Activated CD8-positive, alpha-beta memory T cell treated with anti-CD3 and anti-CD28 coated beads for 4 hours (primary cell): Measurements from ENCODE around the gene CASKIN1.

Source experiments
- DNase-seq, 2 donors: peaks; one replicate each; pipeline ENCODE4 v3.0.0-alpha.2; 2020; ENCODE audit warnings: low read depth in 2 of 2

The CASKIN1 gene

GRCh38 chr16:2233872-2234812 is 37.7 kb upstream of the CASKIN1 start:
- no peak for DNase-seq

GRCh38 chr16:2233046-2233775 is 36.8 kb upstream of the CASKIN1 start:
- no peak for DNase-seq

GRCh38 chr16:2232094-2232990 is 35.9 kb upstream of the CASKIN1 start:
- DNase-seq = no peak

GRCh38 chr16:2231016-2231931 is 34.9 kb upstream of the CASKIN1 start:
- no peak for DNase-seq

GRCh38 chr16:2230376-2230775 is 34.0 kb upstream of the CASKIN1 start:
- no peak for DNase-seq

GRCh38 chr16:2229632-2230250 is 33.3 kb upstream of the CASKIN1 start:
- DNase-seq = no peak

GRCh38 chr16:2229091-2229490 is 32.7 kb upstream of the CASKIN1 start:
- no peak for DNase-seq

GRCh38 chr16:2228161-2228824 is 31.9 kb upstream of the CASKIN1 start:
- DNase-seq = no peak

- DNase-seq = no peak
Observed at GRCh38 chr16:2226918-2227317, 30.5 kb upstream of the CASKIN1 start.

- DNase-seq = no peak
Observed at GRCh38 chr16:2226245-2226793, 29.9 kb upstream of the CASKIN1 start.

- DNase-seq = no peak
Observed at GRCh38 chr16:2223942-2224486, 27.6 kb upstream of the CASKIN1 start.

- DNase-seq = peak; percentile 96 to 99
Observed at GRCh38 chr16:2223221-2223941, 27.0 kb upstream of the CASKIN1 start, which contains the start of gene E4F1. Gene E4F1 (plus strand): TSS chr16:2223591. CDS start chr16:2223614, 23 bp downstream.

- DNase-seq = no peak
Observed at GRCh38 chr16:2216330-2216729, 19.9 kb upstream of the CASKIN1 start.

- DNase-seq = no peak
Observed at GRCh38 chr16:2214719-2214968, 18.2 kb upstream of the CASKIN1 start, which contains the start of gene PGP. Gene PGP (minus strand): TSS chr16:2214840. CDS start chr16:2214777, 63 bp downstream.

GRCh38 chr16:2213817-2214718 is 17.7 kb upstream of the CASKIN1 start:
- DNase-seq = no peak

- DNase-seq = no peak
Observed at GRCh38 chr16:2212362-2213324, 16.2 kb upstream of the CASKIN1 start.
